HUDEP-2 (cell line): ENCODE data around the gene ZNF664.

Experiments used
- DNase-seq, 76 experiments: peaks; one replicate each; lab custom pipeline; 2025; ENCODE audit not compliant: unreplicated experiment in 76 of 76; lab: John Stamatoyannopoulos, UW

Gene ZNF664

DNA sequence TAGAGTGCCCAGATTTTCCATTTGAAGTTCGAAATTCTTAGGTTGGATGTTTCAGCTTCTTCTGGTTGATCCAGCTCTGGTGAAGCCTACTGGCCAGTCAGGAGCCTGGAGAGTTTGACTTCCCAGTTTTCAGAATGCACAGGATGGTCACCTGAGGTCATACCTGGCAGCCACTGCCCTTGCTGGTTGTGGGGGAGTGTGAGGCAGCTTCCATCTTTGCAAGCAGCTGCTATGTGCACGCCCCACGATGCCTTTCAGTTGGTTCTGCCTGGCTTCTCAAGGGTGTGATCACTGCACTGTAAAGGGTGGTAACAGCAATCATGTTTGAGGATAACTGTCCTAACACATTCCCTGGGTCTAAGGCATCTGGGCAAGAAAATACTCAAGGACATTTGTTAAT, 15.8 kb upstream of the ZNF664 start:
- DNase-seq = no peak

DNA sequence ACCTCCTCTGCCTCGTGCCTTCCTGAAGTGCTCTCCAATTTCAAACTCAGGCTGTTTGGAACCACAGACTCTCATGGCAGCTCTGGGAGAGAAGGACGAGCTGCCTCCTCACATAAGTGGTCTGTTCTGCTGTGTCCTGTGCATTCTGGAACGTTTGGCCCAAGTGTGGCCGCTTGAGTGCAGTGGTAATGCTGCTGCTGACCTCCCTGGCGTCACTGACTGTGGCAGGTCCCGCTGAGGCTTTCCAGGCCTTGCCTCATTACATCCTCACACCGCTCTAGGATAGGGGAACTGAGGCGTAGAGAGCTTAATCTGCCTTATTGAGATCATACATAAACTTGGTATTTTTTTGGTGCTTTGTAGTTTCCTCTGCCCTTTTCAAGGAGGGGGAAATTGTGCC, 14.6 kb upstream of the ZNF664 start:
- no peak for DNase-seq

DNA sequence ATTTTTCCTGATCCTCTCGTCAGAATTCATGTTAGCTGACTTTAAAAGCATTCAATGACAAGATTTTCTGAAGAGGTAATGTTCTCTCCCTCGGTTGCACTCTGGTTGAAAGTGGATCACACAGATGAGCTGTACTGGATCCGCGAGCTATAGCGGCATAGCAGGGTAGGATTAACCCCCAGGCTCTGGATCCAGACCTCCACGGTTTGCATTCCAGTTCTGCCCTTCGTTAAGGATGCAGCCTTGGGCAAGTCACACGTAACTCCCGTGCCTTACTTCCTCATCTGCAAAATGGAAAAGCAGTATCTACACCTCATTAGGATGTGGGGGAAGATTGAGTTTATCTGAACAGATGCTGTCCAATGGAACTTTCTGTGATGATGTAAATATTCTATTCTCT, 14.1 kb upstream of the ZNF664 start:
- DNase-seq = no peak

DNA sequence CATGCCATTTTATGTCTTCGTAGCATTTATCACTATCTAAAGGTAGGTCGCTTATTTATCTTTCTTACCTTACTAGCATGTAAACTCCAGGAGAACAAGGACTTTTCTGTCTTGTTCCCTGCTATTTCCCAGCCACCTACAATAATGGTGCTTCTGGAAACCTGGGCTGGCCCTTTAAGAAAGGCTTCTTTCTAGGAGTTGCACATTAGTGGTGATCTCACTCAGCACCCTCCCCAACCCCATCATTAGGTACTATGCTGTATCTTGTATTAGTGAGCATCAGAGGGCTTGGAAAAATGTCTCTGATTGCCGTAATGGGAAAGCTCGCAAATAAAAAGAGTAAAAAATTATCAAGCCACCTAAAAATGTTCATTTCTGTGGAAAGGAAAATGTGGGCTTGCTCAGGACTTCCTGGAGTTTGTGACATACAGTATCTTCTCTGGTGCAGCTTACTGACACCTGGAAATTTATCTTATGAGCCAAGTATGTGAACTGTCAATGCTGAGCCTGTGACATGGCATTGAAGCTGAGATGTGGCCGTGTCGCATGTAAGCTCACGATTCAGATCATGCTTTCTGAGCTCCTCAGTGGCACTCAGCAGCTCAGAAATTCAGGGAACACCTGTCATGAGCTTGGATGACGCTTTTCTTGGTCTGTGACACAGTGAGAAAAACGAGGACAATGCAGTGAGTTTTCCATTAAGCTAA, 12.8 kb upstream of the ZNF664 start:
- DNase-seq = no peak

DNA sequence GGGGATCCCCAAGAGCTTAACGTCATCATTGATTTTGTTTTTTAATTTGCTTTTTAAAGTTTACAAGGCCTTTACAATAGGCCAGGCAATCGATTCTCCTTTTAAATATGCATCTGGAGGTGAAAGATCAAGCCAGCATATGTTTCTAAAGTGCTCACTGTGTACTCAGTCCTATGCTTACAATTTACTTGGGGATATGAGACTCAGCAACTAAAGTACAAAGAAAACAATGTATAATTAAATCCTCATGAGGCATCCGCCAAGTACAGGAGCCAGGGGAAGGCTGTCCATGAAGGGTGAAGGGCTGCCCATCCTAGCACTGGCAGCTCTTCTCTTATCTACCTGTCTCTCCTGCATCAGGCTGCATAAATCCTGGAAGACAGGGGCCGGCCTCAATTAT, 12.2 kb upstream of the ZNF664 start:
- no peak for DNase-seq

DNA sequence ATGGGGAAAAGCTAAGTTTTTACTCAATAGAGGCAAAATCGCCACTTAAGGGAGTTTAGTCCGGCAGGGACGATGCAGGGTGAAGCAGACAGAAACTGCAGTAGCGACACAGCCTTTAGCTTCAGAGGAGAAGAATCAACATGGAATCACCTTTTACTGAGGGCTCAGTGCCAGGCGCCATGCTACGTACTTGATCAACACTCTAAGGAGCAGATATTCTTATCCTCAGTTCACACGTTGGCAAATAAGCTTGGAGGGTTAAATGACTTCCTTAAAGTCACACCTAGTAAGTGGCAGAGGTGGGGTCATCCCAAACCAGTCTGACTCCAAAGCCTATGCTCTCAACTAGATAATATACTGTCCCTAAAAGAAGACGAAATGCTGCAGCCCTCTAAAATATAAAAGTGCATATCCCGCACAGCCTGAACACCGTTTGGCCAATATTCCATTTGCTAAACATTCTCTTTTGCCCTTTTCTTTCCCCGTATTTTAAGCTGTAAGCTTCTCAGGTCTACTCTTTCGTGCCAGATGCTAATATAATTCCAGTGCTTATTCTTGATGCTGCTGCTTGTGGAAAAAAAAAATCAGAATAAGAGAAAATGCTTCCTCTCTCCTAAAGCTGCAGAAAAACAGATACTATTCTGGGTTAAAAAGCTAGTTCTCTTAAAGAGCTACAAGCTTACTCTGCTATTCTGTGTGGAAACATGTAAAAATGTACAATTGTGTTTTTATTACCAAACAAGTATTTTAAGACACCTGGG, 11.2 kb upstream of the ZNF664 start:
- peak in 2 of 76 experiments; percentile 4 to 16 for DNase-seq

DNA sequence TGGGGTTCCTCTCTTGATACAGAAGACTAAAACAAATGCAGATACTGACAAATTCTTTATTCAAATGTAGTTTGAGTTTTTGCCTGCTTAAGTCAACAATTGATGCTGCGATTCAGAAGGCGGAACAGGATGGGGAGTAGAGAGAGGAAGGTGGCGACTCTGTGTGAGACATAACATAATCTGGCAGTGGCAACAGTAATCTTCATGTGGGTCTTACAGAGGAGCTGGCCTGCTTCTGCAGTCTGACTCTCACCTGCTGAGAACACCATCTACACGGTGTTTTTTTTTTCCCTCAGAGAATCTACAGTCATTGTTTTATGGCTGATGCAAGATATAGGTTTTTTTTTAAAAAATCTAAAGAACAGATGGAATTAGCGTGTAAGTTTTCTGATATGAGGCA, 10.5 kb upstream of the ZNF664 start:
- no peak for DNase-seq

DNA sequence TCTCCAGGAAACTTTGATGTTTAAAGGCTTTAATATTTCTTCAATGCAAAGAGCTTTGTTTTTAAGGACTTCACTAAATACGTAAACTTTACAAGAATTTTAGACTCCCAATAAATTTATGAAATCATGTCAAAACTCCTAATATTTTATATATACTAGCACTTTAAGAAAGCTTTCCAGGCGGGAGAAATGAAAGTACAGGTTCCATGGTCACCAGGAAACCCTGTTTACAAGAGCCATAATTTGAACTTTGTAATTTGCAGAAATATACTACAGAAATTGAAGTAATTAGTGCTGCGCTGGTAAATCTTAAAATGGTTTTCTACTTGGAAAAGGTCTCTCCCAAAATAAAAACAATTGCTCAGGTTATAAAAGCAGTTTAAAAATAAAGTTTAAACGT, 9.2 kb upstream of the ZNF664 start:
- no peak for DNase-seq

DNA sequence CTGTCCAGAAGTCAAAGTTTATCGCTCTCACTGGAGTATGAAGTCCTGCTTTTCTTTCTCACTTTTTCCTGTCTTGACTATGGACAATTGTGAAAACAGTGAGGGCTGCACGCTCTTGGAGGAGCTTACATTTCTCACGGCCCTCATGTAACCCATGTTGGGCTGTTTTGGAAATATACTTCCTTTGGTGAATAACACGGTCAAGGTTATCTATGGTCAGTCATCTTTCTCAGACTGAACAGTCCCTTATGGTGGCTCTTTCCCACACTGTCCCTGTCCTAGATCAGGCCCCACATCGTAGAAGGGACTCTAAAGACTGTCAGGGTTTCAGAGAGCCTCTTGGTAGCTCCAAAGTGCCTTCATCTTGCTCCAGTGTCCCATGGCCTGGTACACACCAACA, 7.6 kb upstream of the ZNF664 start:
- no peak for DNase-seq

DNA sequence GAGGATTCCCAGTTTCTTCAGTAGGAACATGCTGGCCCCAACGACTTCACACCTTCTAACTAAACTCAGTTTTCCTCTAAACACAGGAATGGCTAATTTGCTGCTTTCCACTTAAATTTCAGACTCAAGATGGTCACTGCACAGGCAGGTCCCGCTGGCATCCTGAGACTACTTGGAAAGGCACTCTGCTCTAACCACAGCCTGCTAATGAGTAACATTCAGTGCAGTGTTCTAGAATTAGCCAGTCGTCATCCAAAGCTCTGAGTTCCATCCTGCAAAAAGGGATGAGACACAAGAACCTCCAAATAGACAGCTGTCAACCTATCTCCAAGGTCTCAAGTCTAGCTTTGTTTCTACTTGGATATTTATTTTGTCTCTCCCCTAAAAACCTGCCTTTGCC, 6.4 kb upstream of the ZNF664 start:
- no peak for DNase-seq

DNA sequence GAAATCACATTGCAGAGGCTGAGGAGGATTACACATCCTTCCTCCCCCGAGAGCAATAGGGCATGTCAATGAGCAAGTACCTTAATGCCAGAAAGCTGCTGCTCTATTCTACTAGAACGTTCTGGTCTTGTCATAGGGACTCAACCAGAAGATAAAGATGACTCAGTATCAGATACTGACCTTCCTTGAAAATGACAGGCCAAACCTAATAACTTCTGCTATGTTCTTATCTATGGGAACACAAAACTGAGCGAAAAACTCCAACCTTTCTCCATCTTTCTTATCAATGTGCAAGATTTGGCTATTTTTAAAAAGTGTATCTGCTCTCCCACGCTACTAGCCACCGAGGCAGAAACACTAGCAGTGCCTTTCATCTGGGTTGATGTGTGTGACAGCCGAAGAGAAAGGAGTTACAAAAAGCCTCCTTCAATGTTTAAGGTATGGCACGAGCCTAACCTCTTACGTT, 5.9 kb upstream of the ZNF664 start:
- DNase-seq = peak in 35 of 76 experiments; percentile 21 to 82 (median 57)

DNA sequence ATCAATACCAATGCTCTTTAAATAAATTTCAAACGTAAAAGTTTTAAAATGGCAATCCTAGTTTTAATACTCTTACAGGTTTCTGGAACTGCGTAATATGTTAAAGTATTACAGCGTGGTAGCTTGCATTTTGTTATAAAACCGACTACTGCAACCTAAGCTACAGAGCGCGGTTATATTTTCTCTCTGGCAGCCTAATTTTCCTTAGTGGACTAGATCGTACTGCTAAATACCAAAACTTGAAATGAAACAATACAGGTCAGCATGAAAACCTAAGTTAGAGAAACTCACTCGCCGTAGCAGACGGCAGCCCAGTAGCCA, 1.6 kb upstream of the ZNF664 start:
- DNase-seq = no peak

DNA sequence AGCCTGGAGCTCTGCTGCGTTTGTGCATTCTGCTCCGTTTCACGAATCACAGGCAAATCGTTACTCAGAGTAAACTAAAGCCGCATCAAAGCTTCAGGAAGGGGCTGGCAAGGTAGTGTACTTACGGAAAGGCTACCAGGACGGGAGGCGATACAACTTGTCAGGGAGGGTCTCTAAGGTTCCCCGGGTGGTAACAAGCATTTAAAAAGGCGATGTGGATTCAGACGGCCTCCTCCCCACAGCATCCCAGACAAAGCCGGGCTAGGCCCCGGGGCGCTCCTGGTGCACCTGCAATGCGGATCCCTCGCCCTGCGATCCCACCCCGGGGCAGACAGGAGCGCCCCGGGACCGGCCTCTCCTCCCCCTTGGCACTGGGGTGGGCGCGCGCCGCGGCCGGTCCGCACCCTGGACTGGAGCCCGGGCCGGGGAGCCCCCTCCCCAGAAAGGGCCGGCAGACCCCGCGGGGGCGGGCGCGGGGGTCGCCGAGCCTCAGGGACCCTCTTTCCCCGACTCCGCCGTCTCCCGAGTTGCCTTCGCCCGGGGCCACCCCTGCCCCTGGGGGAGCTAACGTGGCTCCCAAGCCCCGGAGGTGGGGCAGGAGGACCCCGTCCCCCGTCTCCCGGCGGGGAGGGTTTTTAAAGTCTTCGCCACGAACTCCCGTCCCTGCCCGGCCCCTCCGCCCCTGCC, 1.1 kb upstream of the ZNF664 start:
- peak in 11 of 76 experiments; percentile 6 to 42 (median 24) for DNase-seq

DNA sequence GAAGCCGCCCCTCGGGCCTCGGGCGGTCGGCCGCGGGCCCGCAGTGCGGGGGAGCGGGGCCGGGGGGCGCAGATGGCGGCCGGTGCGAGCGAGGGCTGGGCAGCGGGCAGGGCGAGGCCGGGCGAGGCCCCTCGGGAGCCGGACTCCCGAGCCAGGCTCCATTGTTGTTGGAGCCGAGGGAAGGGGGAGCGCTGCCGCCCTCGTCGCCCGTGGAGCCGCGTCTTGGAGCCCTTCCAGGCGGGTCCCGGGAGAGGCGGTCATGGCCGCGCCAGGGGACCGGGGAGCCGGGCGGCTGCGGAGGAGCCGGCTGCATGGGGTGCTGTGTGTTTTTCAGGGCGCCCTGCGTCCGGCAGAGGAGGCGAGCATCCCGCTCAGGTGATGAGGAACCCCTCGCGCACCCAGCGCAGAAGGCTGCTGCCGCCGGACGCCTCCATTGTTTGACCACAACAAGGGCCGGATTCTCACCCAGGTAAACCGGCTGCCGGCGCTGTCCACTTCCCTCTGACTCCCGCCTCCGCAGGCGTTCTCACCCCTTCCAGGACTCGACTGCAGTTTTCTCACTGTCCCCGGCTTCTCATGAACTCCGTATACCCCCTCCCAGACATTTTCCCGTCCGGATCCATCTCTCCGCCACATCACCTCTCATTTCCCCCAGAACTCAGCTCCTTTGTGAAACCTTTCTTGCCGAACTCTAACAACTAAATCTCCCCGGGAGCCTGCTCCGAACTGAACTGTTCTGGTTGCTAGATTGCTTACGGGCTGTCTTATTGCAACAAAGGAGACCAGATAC, 732 bp downstream of the ZNF664 start:
- peak in 8 of 76 experiments; percentile 8 to 42 (median 16) for DNase-seq

DNA sequence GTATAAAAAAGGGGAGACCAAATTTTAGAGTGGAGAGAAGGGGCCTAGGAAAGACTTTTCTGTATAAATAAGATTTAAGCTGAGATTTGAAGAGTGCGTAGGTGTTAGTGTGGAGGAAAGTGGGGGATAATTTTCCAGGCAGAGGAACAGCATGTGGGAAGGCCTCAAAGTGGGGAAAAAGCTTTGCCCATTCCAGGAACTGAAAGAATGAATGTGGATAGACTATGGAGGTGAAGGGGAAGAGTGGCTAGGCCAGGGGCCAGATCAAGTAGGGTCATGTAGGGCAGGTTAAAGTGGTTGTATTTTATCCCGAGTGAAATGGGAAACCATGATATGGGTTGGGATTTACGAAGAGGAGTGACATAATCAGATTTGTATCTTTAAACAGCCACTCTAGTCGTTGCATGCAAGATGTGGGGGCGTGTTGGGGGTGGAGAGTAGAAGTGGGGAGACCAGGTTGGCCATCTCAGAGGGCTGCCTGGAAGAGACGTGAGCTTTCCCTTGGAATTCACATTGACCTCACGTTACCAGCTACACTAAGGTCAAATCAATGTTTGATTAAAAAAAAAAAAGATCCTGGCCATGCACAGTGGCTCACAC, 3.3 kb downstream of the ZNF664 start:
- no peak for DNase-seq

DNA sequence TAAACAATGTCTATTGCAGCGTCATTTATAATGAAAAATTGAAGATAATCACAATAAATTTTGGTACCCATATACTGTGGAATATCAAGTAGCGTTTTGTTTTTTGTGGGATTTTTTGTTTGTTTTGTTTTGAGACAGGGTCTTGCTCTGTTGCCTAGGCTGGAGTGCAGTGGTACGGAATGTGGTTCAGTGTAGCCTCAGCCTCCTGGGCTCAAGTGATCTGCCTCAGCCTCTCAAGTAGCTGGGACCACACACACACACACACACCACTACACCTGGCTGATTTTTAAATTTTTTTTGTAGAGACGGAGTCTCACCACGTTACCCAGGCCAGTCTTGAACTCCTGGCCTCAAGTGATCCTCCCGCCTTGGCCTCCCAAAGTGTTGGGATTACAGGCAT, 6.6 kb downstream of the ZNF664 start:
- DNase-seq = no peak

DNA sequence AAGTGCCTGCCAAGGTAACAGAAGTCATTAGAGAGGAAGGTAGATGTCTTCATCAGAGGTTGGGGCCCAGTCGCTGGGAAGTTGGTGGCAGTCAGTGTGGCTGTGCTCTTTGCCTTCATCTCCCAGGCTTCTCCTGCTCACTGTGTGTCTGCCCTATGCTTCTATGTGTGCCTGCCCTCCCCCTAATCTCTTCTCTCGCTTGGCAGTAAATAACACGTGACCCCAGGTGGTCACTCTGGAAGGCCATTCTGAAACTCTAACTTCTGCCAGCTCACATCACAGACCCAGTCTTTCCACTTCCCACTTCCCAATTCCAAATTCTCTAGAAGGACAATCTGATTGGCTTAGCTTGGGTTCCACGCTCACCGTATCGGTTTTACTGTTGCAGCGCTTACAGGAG, 9.3 kb downstream of the ZNF664 start:
- DNase-seq = no peak

DNA sequence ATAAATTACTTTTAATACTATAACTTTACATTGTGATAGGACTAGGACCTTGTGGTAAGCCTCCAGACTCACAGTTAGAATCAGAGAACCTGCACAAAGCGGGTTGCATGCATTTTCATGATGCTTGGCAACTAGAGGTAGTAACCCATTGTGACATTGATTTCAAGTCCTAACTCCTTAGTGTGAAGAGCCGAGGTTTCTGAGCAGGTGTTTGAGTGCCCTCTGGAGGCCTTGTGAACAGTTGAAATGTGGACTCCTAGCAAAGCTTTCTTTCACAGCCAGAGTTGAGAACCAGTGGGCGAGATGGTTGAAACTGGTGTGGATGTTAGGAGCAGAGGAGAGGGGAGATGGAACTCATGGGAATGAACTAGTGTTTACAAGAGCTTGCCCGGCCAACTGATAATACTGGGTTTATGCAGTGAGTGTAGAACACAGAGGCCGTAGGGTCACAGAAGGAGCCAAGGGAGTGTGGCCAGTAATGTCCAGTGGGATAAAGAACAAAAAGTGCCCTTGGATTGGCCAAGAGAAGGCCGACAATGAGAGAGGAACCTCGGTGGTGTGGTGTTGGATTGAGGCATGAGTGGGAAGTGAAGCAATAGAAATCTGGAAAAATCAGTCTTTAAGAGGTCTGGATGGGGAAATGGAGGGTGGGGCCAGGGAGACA, 10.9 kb downstream of the ZNF664 start:
- peak in 31 of 76 experiments; percentile 5 to 58 (median 19) for DNase-seq

DNA sequence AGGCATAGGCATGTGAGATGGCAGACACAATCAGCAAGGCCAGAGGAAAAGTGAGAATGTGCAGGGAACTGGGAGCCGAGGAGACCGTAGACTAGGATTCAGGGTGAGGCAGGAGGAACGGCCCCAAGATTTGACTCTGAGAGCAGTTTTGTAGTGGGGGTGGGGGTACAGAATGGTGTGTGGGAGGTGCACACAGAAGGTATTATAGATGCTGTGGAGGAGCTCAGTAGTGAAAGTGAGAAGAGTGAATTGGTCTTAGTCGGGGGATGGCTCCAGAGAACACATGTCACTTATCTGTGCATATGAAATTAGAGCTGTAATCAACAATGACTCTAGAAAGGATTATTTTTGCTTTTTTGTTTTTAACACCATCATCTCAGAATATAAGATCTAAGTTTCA, 11.9 kb downstream of the ZNF664 start:
- DNase-seq = no peak

DNA sequence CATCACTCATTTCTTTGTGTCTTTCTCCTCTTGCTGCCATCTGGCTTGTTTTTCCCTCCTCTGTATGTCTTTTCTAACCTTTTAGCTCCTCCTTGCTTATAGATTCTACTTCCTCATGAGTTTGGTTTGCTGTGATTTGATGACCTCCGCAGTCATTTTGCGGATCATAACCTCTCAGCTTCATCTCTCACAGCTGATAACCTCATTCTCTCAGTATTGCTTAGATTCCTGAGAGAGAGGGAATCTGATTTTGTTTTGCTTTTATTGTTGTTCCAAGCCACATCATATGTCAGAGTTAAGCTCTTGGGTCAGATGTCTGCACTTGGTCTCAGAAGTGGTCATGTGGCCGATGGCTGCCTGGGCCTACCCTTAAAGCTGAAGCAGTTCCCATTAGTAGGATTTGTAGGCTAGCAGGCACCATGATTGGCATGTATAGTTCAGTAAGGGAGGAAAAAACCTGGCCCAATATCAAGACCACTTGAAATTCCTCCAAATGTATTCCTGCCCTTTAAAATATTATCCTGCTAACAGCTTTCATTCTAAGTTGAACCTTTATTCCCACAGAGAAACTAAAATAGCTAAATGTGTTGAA, 13.5 kb downstream of the ZNF664 start:
- DNase-seq = no peak
